IMR-90 (cell line): ENCODE data around the gene CLCNKA.

Experiments
- CTCF ChIP-seq: conservative IDR thresholded peaks from 2 replicates; pipeline ENCODE4 v1.5.1; 2012; ENCODE audit warnings: mild to moderate bottlenecking, low read depth, low read length, improper control_type of control experiment
- POLR2A ChIP-seq: IDR thresholded peaks from 2 replicates; pipeline ENCODE4 v1.6.1; 2012; ENCODE audit warnings: mild to moderate bottlenecking, low read depth, low read length
- RAD21 ChIP-seq: IDR thresholded peaks from 2 replicates; pipeline ENCODE4 v1.6.1; 2012; ENCODE audit warnings: low read length, improper control_type of control experiment
- RCOR1 ChIP-seq: IDR thresholded peaks from 2 replicates; pipeline ENCODE4 v1.6.1; 2012; ENCODE audit warnings: mild to moderate bottlenecking, low read length, improper control_type of control experiment; ENCODE audit not compliant: insufficient replicate concordance
- RFX5 ChIP-seq: IDR thresholded peaks from 2 replicates; pipeline ENCODE4 v1.8.0; 2012; ENCODE audit warnings: low read depth, mild to moderate bottlenecking, low read length, moderate library complexity
- SMC3 ChIP-seq: fragments of 150-350 bp; IDR thresholded peaks from 2 replicates; pipeline ENCODE4 v1.6.1; 2016; ENCODE audit warnings: low read depth, mild to moderate bottlenecking, antibody characterized with exemption, low read length, moderate library complexity

- no peak for TF ChIP-seq CTCF
- TF ChIP-seq POLR2A, result no peak
- TF ChIP-seq RFX5, result no peak
- no peak for TF ChIP-seq SMC3
- no peak for TF ChIP-seq RAD21
- no peak for TF ChIP-seq RCOR1
Measured at GRCh38 chr1:16067933-16068332, 46.1 kb downstream of the CLCNKA start.
